Activated T-cell treated with anti-CD3 and anti-CD28 coated beads, Interleukin-2, amount 50 U/mL, for 4 hours (primary cell): Measurements from ENCODE around the gene AQP1. TPM values are rescaled to one million over a fixed set of nuclear protein-coding genes. Genes with fewer than 3 reads are reported as not detected.

Source experiments
- ATAC-seq, 2 donors: fragments of 200-7000 bp; cut with Tn5 transposase; one replicate each; pipeline ENCODE4 v1.10.0; 2021
- DNase-seq: peaks from one replicate; pipeline ENCODE4 v3.0.0-alpha.2; 2020
- H3K27me3 Mint-ChIP-seq: one replicate; pipeline ENCODE4 v1.8.0; 2021; ENCODE audit warnings: low read depth, mixed read lengths
- H3K36me3 Mint-ChIP-seq: one replicate; pipeline ENCODE4 v1.8.0; 2022; ENCODE audit warnings: mixed read lengths; ENCODE audit not compliant: insufficient read depth
- H3K4me1 Mint-ChIP-seq: one replicate; pipeline ENCODE4 v1.8.0; 2021; ENCODE audit warnings: low read depth, mixed read lengths
- H3K4me3 Mint-ChIP-seq: one replicate; pipeline ENCODE4 v1.8.0; 2021; ENCODE audit warnings: mild to moderate bottlenecking, moderate library complexity, mixed read lengths
- H3K9me3 Mint-ChIP-seq: one replicate; pipeline ENCODE4 v1.8.0; 2021; ENCODE audit warnings: mixed read lengths
- total RNA-seq, 3 donors: library from RNA; stranded (reverse); gene quantifications; one replicate each; pipeline ENCODE4 v1.2.1, GENCODE V29; 2021

The AQP1 gene
- total RNA-seq, 3 donors from 2014 or later = 0.79 to 1.1 (median 0.91) TPM

DNA sequence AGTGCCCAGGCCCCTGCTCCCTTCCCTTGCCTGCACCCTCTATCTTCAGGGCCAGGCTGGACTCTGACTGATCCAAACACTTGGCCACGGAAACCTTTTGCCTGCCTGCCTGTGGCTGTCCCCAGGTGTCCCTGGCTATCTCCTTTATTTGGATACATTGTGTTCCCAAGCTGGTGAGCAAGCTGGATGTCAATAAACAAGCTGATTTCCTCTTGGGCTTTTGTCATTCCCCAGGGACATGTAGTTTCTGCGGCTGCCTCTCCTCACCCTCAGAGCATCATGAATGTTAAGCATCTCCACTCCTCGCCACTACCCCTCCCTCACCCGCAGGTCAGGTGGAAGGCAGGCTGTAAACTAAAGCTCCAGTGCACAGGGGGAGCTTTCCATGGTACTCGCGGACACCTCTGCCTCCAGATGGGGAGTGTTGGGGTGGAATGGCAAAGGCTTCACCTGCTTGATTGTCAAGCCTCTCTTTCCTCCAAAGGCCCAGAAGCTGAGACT lies 59.0 kb downstream of the AQP1 start:
- H3K4me3 Mint-ChIP-seq = no peak overlapping the region
- no peaks in the 10 kb centered on the region for H3K4me1 Mint-ChIP-seq
- ATAC-seq (no peak), DNase-seq (no peak)
- H3K27me3 Mint-ChIP-seq = peaks cover 21% of the 10 kb centered on the region
- H3K36me3 Mint-ChIP-seq = no peaks in the 10 kb centered on the region
- H3K9me3 Mint-ChIP-seq = no peaks in the 10 kb centered on the region

DNA sequence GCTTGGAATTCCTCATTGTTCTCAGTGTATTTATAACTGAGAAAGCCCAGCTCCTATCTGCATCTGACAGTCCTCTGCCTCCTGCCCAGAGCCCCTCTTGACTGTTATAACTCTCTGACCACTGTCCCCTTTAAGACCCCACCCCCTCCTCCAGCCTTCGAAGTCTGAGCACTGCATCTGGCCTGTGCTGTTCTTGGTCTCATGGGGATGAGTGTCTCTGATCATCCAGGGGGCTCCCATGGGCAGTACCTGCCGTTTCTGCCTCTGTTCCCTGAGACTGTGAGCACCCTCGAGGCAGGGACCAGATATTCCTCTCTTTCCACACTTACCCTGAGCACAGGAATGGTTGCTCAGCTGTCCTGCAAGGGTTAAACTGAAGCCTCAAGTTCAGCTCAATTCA lies 59.8 kb downstream of the AQP1 start:
- no peaks in the 10 kb centered on the region for H3K36me3 Mint-ChIP-seq
- H3K4me3 Mint-ChIP-seq = no peak overlapping the region
- no peaks in the 10 kb centered on the region for H3K4me1 Mint-ChIP-seq
- DNase-seq = no peak
- H3K9me3 Mint-ChIP-seq = no peaks in the 10 kb centered on the region
- no peak for ATAC-seq
- peaks cover 19% of the 10 kb centered on the region for H3K27me3 Mint-ChIP-seq

DNA sequence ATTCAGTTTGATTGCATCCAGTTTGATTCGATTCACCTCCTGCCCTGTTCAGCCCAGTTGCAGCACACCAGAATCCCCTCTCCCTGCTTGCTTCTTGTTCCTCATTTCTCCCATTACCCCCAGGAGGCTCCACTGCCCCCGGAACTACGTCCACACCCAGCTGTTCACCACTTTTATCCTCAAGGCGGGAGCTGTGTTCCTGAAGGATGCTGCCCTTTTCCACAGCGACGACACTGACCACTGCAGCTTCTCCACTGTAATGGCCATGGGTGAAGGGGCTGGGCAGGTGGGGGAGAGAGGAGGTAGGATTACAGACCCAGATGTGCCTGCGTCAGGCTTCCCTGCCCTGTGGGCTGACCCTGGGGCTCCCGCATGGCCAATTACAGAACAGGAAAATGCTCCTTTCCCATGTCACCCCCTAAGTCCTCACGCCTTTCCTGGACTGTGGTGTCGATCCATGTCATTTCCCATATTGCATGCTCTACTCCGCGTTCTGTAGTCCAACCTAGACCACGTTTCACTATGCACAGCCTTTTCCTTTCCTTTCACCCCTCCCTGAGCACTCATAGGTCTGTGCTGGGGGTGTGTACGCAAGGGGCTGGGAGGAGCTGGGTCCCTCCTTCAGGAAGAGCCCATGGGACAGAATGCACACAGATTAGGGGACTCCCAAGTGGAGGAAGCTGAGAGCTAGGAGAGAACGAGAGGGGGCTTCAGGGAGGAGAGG lies 60.3 kb downstream of the AQP1 start:
- DNase-seq (no peak), ATAC-seq (no peak)
- Mint-ChIP-seq H3K4me3 (no peak overlapping the region), H3K9me3 (no peaks in the 10 kb centered on the region), H3K4me1 (no peaks in the 10 kb centered on the region), H3K27me3 (peaks cover 18% of the 10 kb centered on the region), H3K36me3 (no peaks in the 10 kb centered on the region)

DNA sequence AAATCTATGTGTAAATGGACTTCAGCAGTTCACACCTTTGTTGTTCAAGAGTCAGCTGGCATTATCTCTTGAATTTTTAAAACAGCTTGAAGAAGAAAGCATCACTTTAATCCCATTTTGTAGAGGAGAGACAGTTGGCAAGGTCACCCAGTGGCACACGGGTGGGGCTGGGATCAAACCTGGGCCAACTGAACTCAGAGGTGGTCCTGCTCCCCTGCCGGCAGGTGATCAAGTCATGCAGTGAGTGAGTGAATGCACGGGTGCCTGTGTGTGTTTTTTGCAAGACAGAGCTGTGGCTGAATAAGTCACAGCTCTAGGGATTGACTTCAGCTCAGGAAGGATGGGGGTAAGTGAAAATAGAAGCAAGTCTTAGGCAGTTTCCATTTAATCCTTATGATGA lies 61.6 kb downstream of the AQP1 start:
- H3K4me1 Mint-ChIP-seq = no peaks in the 10 kb centered on the region
- DNase-seq (no peak), ATAC-seq (no peak)
- no peaks in the 10 kb centered on the region for H3K9me3 Mint-ChIP-seq
- peaks cover 15% of the 10 kb centered on the region for H3K27me3 Mint-ChIP-seq
- no peaks in the 10 kb centered on the region for H3K36me3 Mint-ChIP-seq
- H3K4me3 Mint-ChIP-seq = no peak overlapping the region

DNA sequence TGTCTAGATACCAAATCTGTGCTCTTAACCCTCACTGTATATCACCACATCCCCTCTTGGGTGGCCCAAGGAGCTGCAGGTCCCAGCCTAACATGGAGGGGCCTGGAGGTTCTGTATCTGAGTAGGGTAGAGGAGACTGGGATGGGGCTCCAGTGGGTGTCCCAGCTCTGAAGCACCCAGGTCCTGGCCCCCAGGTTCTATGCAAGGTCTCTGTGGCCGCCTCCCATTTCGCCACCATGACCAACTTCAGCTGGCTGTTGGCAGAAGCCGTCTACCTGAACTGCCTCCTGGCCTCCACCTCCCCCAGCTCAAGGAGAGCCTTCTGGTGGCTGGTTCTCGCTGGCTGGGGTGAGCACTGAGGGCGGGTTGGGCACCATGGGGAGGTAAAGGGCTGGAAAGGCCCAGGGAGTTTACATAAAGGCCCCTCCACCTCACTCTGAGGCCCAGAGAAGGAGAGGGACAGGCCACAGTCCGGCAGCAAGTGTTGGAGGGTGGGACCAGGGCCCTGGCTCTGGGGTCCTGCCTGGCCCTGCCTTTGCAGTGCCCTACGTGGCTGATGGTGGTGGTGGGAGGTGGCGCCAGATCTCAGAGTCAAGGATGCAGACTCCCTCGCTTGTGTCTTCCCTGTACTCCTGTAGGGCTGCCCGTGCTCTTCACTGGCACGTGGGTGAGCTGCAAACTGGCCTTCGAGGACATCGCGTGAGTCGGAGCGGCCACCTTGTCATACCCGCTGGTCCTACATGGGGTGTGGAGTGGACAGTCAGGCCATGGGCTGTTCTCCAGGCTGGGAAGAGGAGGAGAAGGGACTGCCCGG lies 62.3 kb downstream of the AQP1 start:
- Mint-ChIP-seq H3K27me3 (peaks cover 16% of the 10 kb centered on the region), H3K4me3 (no peak overlapping the region), H3K36me3 (no peaks in the 10 kb centered on the region), H3K9me3 (no peaks in the 10 kb centered on the region), H3K4me1 (no peaks in the 10 kb centered on the region)
- ATAC-seq (no peak), DNase-seq (no peak)

DNA sequence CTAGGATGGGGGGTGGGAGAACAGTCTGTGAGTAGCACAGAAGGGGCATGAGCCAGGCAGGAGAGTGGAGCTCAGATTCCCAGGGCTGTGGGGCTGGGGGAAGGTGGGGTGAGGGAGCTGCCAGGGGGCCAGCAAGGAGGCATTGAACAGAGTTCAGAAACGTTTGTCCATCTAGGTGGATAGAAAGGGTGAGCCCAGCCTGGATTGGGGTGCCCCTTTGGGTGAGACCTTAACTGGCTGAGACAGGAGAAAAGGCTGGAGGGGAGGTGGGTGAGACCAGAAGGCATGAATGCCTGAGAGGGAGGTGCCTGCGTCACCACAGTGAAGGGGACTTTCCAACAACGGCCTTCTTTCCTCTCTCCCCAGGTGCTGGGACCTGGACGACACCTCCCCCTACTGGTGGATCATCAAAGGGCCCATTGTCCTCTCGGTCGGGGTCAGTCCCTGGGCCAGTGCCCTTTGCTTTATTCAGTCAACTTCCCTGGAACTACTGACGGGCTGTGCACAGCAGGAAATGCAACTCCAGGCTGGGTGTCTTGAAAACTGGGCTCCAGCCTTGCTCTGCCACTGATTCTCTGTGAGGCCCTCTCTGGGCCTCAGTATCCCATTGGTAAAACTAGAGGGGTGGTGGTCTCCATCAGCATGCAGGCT lies 63.1 kb downstream of the AQP1 start:
- Mint-ChIP-seq H3K4me3 (no peak overlapping the region), H3K36me3 (no peaks in the 10 kb centered on the region), H3K4me1 (no peaks in the 10 kb centered on the region), H3K27me3 (peaks cover 21% of the 10 kb centered on the region), H3K9me3 (no peaks in the 10 kb centered on the region)
- ATAC-seq (peak; percentile 53 to 65), DNase-seq (no peak)

Other genes starting within 250 kb of the AQP1 start
- gene CRHR2, start 229.4 kb upstream of the AQP1 start, total RNA-seq = not detected
- gene INMT, start 159.7 kb upstream of the AQP1 start, total RNA-seq = under 1 TPM; 0.08 to 0.25 (median 0.14) TPM
- 1 to 10 TPM; 1.6 to 2.1 (median 1.7) TPM for gene MINDY4, start 140.4 kb upstream of the AQP1 start, total RNA-seq
- not detected for gene GHRHR, start 52.1 kb downstream of the AQP1 start, total RNA-seq
- not detected for gene ADCYAP1R1, start 140.5 kb downstream of the AQP1 start, total RNA-seq